Measurements from ENCODE around the gene GIMAP5.

GRCh38 chr7:150788474-150789269, 51.5 kb downstream of the GIMAP5 start:
- TF ChIP-seq, protein P1, sequence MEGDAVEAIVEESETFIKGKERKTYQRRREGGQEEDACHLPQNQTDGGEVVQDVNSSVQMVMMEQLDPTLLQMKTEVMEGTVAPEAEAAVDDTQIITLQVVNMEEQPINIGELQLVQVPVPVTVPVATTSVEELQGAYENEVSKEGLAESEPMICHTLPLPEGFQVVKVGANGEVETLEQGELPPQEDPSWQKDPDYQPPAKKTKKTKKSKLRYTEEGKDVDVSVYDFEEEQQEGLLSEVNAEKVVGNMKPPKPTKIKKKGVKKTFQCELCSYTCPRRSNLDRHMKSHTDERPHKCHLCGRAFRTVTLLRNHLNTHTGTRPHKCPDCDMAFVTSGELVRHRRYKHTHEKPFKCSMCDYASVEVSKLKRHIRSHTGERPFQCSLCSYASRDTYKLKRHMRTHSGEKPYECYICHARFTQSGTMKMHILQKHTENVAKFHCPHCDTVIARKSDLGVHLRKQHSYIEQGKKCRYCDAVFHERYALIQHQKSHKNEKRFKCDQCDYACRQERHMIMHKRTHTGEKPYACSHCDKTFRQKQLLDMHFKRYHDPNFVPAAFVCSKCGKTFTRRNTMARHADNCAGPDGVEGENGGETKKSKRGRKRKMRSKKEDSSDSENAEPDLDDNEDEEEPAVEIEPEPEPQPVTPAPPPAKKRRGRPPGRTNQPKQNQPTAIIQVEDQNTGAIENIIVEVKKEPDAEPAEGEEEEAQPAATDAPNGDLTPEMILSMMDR (IDR thresholded peaks at IDR 0.05): no peak
- no peak for TF ChIP-seq POLR2A (IDR thresholded peaks at IDR 0.05)
